Measurements from ENCODE around the gene EVL.

- TF ChIP-seq CTCF (conservative IDR thresholded peaks at IDR 0.05; ENCODE audit: low read depth, low read length) (no peak), EZH2 (IDR thresholded peaks at IDR 0.05; ENCODE audit: borderline replicate concordance, low read depth, low read length, poor library complexity, severe bottlenecking) (no peak)
These were observed 26.2 kb downstream of the EVL start for GRCh38 chr14:100091386-100091785.
